HepG2 (cell line): ENCODE measurements around the gene PANK1. TPM values are rescaled to one million over a fixed set of nuclear protein-coding genes. Genes with fewer than 3 reads are reported as not detected.

ENCODE experiments used
- BORCS8-MEF2B ChIP-seq: sonication (generic); formaldehyde crosslinking; IDR thresholded peaks from 2 replicates; pipeline ENCODE4 v1.8.0; 2022; ENCODE audit warnings: mild to moderate bottlenecking, missing genetic modification reagents
- BRD4 ChIP-seq: sonication (generic); formaldehyde crosslinking; IDR thresholded peaks from 2 replicates; pipeline ENCODE4 v1.4.0; 2020; ENCODE audit warnings: missing genetic modification reagents
- ETV5 ChIP-seq: IDR thresholded peaks from 2 replicates; pipeline ENCODE4 v1.6.1; 2018; ENCODE audit warnings: missing biosample characterization, missing genetic modification reagents, inconsistent platforms, borderline replicate concordance
- FLYWCH1 ChIP-seq: sonication (generic); formaldehyde crosslinking; IDR thresholded peaks from 2 replicates; pipeline ENCODE4 v1.8.1; 2023; ENCODE audit warnings: mild to moderate bottlenecking, missing genetic modification reagents
- FOSL2 ChIP-seq: sonication (generic); formaldehyde crosslinking; IDR thresholded peaks from 2 replicates; pipeline ENCODE4 v1.4.0; 2020; ENCODE audit warnings: missing genetic modification reagents
- GZF1 ChIP-seq: sonication (generic); formaldehyde crosslinking; IDR thresholded peaks from 2 replicates; pipeline ENCODE4 v1.5.1; 2020; ENCODE audit warnings: mild to moderate bottlenecking, missing genetic modification reagents
- JARID2 ChIP-seq: sonication (generic); formaldehyde crosslinking; IDR thresholded peaks from 2 replicates; pipeline ENCODE4 v1.8.1; 2023; ENCODE audit warnings: missing genetic modification reagents, inconsistent platforms; ENCODE audit not compliant: insufficient replicate concordance
- MEF2D ChIP-seq: sonication (generic); formaldehyde crosslinking; IDR thresholded peaks from 2 replicates; pipeline ENCODE4 v1.5.1; 2020; ENCODE audit warnings: mild to moderate bottlenecking, missing genetic modification reagents
- PHF8 ChIP-seq: sonication (generic); formaldehyde crosslinking; IDR thresholded peaks from 2 replicates; pipeline ENCODE4 v1.5.0; 2020; ENCODE audit warnings: missing genetic modification reagents
- SIX1 ChIP-seq: sonication (generic); formaldehyde crosslinking; IDR thresholded peaks from 2 replicates; pipeline ENCODE4 v1.4.0; 2020; ENCODE audit warnings: missing genetic modification reagents, borderline replicate concordance
- TAF1 ChIP-seq: sonication (generic); formaldehyde crosslinking; IDR thresholded peaks from 2 replicates; pipeline ENCODE4 v1.4.0; 2020; ENCODE audit warnings: missing genetic modification reagents
- ZFYVE20 ChIP-seq: sonication (generic); formaldehyde crosslinking; IDR thresholded peaks from 2 replicates; pipeline ENCODE4 v1.8.0; 2023; ENCODE audit warnings: low read depth, mild to moderate bottlenecking, moderate library complexity, missing genetic modification reagents, borderline replicate concordance
- ZNF24 ChIP-seq: fragments of 450-650 bp; IDR thresholded peaks from 2 replicates; pipeline ENCODE4 v1.6.1; 2017; ENCODE audit warnings: antibody characterized with exemption, mild to moderate bottlenecking
- ZNF367 ChIP-seq: sonication (generic); formaldehyde crosslinking; IDR thresholded peaks from 2 replicates; pipeline ENCODE4 v1.4.0; 2020; ENCODE audit warnings: missing genetic modification reagents, borderline replicate concordance
- ZNF772 ChIP-seq: sonication (generic); formaldehyde crosslinking; IDR thresholded peaks from 2 replicates; pipeline ENCODE4 v1.5.0; 2020; ENCODE audit warnings: mild to moderate bottlenecking, missing genetic modification reagents
- ZNF788 ChIP-seq: sonication (generic); formaldehyde crosslinking; IDR thresholded peaks from 2 replicates; pipeline ENCODE4 v1.5.0; 2020; ENCODE audit warnings: mild to moderate bottlenecking, missing genetic modification reagents, borderline replicate concordance
- polyA plus RNA-seq, 8 experiments: library from polyadenylated mRNA; depleted of rRNA in 3 of 8; stranded (reverse) in 7 of 8; unstranded in 1 of 8; fragments of >200 nt; fragmentation: Illumina TruSeq in 4 of 8; extraction: Trizol in 4 of 8; gene quantifications; 2 replicates each; pipeline versions ENCODE4 v1.2.1 to v1.2.3, GENCODE V29; 2011 to 2016; ENCODE audit warnings: low read depth in 4 of 8, missing spikeins in 1 of 8, mixed read lengths in 1 of 8; ENCODE audit not compliant: insufficient read depth in 1 of 8
- total RNA-seq, 5 experiments: library from RNA; depleted of rRNA; stranded (reverse); fragments of >200 nt; fragmentation: Illumina TruSeq; extraction: Trizol; gene quantifications; 2 replicates each; pipeline ENCODE4 v1.2.3, GENCODE V29; 2016; ENCODE audit warnings: low read depth in 1 of 5
- TF ChIP-seq, protein P1 (sequence below): sonication (generic); formaldehyde crosslinking; IDR thresholded peaks from 2 replicates; pipeline ENCODE4 v1.4.0; 2020; ENCODE audit warnings: missing genetic modification reagents, low read depth, mild to moderate bottlenecking, borderline replicate concordance
- TF ChIP-seq, protein P2 (sequence below): sonication (generic); formaldehyde crosslinking; IDR thresholded peaks from 2 replicates; pipeline ENCODE4 v1.5.0; 2020; ENCODE audit warnings: mild to moderate bottlenecking, missing genetic modification reagents, borderline replicate concordance
- TF ChIP-seq, protein P3 (sequence below): sonication (generic); formaldehyde crosslinking; IDR thresholded peaks from 2 replicates; pipeline ENCODE4 v1.8.0; 2022; ENCODE audit warnings: low read depth, missing genetic modification reagents
- TF ChIP-seq, protein P4 (sequence below): sonication (generic); formaldehyde crosslinking; IDR thresholded peaks from 2 replicates; pipeline ENCODE4 v1.5.0; 2020; ENCODE audit warnings: mild to moderate bottlenecking, missing genetic modification reagents

PANK1 gene
- total and polyA plus RNA-seq, 2 of the 13 experiments (the other 11 are each of a cell fraction or from before 2014, with no cell fraction given): 18.2 to 33.3 TPM

DNA sequence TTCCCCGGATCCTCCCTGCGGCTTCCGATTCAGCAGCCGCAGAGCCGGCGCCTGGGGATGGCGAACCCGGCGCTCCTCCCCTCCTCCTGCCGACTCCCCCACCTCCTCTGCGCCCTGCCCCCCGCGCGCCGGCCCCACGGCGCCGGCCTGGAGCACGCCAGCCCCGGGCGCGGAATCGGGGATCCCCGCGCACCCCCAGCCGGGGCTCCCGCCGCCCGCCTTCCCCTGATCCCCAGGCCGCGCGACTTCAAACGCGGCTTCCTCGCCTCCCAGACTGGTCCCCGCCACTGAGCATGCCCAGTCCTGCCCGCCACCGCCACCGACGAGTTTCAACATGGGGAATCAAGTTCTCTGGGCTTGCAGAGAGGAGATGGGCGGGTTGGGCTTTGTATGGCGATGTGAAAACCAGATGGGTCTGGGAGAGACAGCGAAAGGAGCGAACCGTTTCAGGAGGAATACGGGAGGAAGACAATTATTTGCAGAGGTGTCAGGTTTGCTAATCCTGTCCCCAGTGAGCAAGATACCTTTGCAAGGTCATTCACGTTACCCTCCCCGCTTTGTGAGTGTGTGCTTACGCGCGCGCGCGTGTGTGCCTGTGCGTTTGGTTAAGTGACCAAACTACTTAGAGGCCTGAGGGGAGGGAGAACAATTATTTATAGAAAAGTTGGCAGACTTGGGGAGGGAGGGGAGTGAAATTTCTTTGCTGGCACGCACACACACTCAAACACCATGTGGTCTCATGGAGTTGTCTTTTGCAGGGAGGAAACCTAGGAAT lies at the start of gene PANK1 (continued):
- TF ChIP-seq BORCS8-MEF2B (CRISPR knock-in tag) (peak; percentile 18; the same call in 1 of the 2 replicates), GZF1 (CRISPR knock-in tag) (peak; percentile 74), ZFYVE20 (CRISPR knock-in tag) (0 out of 2 replicates have a peak, but pooled peaks have one; percentile 43), FLYWCH1 (CRISPR knock-in tag) (no peak), TAF1 (CRISPR knock-in tag) (peak; percentile 60), ZNF788 (CRISPR knock-in tag) (peak; percentile 81; the same call in 1 of the 2 replicates), FOSL2 (0 out of 2 replicates have a peak, but pooled peaks have one; percentile 23), MEF2D (no peak), ZNF367 (CRISPR knock-in tag) (peak; percentile 39; the same call in 1 of the 2 replicates), JARID2 (CRISPR knock-in tag) (peak; percentile 9), ZNF772 (peak; percentile 79), ETV5 (no peak), BRD4 (CRISPR knock-in tag) (peak; percentile 85), ZNF24 (no peak), PHF8 (CRISPR knock-in tag) (peak; percentile 47; the same call in 1 of the 2 replicates), SIX1 (CRISPR knock-in tag) (0 out of 2 replicates have a peak, but pooled peaks have one; percentile 39)
- TF ChIP-seq, protein P1, sequence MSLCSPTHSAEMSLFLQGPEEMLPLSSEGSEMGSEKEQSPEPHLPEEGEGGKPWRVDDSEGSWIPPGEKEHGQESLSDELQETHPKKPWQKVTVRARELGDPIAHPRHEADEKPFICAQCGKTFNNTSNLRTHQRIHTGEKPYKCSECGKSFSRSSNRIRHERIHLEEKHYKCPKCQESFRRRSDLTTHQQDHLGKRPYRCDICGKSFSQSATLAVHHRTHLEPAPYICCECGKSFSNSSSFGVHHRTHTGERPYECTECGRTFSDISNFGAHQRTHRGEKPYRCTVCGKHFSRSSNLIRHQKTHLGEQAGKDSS (CRISPR knock-in tag): 0 out of 2 replicates have a peak, but pooled peaks have one; percentile 42
- TF ChIP-seq, protein P2, sequence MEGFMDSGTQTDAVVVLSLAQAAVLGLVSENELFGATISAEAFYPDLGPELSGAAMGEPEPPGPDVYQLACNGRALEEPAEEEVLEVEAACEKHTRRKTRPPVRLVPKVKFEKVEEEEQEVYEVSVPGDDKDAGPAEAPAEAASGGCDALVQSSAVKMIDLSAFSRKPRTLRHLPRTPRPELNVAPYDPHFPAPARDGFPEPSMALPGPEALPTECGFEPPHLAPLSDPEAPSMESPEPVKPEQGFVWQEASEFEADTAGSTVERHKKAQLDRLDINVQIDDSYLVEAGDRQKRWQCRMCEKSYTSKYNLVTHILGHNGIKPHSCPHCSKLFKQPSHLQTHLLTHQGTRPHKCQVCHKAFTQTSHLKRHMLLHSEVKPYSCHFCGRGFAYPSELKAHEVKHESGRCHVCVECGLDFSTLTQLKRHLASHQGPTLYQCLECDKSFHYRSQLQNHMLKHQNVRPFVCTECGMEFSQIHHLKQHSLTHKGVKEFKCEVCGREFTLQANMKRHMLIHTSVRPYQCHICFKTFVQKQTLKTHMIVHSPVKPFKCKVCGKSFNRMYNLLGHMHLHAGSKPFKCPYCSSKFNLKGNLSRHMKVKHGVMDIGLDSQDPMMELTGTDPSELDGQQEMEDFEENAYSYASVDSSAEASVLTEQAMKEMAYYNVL (CRISPR knock-in tag): peak; percentile 59
- TF ChIP-seq, protein P3, sequence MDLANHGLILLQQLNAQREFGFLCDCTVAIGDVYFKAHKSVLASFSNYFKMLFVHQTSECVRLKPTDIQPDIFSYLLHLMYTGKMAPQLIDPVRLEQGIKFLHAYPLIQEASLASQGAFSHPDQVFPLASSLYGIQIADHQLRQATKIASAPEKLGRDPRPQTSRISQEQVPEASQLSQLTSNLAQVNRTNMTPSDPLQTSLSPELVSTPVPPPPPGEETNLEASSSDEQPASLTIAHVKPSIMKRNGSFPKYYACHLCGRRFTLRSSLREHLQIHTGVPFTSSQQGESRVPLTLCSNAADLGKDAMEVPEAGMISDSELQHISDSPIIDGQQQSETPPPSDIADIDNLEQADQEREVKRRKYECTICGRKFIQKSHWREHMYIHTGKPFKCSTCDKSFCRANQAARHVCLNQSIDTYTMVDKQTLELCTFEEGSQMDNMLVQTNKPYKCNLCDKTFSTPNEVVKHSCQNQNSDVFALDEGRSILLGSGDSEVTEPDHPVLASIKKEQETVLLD (CRISPR knock-in tag): 0 out of 2 replicates have a peak, but pooled peaks have one; percentile 52
- TF ChIP-seq, protein P4, sequence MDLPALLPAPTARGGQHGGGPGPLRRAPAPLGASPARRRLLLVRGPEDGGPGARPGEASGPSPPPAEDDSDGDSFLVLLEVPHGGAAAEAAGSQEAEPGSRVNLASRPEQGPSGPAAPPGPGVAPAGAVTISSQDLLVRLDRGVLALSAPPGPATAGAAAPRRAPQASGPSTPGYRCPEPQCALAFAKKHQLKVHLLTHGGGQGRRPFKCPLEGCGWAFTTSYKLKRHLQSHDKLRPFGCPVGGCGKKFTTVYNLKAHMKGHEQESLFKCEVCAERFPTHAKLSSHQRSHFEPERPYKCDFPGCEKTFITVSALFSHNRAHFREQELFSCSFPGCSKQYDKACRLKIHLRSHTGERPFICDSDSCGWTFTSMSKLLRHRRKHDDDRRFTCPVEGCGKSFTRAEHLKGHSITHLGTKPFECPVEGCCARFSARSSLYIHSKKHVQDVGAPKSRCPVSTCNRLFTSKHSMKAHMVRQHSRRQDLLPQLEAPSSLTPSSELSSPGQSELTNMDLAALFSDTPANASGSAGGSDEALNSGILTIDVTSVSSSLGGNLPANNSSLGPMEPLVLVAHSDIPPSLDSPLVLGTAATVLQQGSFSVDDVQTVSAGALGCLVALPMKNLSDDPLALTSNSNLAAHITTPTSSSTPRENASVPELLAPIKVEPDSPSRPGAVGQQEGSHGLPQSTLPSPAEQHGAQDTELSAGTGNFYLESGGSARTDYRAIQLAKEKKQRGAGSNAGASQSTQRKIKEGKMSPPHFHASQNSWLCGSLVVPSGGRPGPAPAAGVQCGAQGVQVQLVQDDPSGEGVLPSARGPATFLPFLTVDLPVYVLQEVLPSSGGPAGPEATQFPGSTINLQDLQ (CRISPR knock-in tag): peak; percentile 33; the same call in 1 of the 2 replicates
